Neural progenitor cell (in vitro differentiated cells): ENCODE measurements around the gene THRSP.

Experiments used
- CTCF ChIP-seq: fragments of 200-600 bp; sonication (generic); IDR thresholded peaks from 2 replicates; pipeline ENCODE4 v1.5.1; 2017; ENCODE audit warnings: antibody characterized with exemption, mild to moderate bottlenecking
- EZH2 ChIP-seq: fragments of 200-600 bp; sonication (generic); IDR thresholded peaks from 2 replicates; pipeline ENCODE4 v1.6.1; 2017; ENCODE audit warnings: antibody characterized with exemption, mild to moderate bottlenecking, moderate library complexity
- EZH2phosphoT487 ChIP-seq: fragments of 200-600 bp; sonication (generic); IDR thresholded peaks from 2 replicates; pipeline ENCODE4 v1.6.1; 2017; ENCODE audit warnings: antibody characterized with exemption

DNA sequence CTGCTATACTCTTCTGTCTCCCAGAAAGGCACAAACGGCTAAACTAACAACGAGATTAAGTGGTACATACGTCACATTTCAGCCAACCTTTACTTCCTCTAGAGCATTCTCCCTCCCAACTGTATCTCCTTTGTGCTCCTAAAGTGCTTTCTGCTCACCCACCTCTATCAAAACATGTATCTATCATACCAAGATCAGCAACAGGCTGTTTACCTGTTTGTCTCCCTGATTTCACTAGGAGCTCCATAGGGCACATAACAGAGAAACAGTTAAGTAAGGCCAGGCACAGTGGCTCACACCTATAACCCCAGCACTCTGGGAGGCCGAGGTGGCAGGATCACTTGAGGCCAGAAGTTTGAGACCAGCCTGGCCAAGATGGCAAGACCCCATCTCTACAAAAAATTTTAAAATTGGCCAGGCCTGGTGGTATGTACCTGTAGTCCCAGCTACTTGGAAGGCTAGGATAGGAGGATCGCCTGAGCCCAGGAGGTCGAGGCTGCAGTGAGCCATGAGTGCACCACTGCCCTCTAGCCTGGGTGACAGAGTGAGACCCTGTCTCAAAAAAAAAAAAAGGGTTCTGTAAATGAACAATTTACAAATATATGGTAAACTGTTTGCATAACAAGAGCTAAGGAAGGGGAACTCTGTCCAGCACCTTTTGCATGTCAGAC, 13.2 kb downstream of the THRSP start:
- TF ChIP-seq CTCF (no peak), EZH2 (no peak), EZH2phosphoT487 (no peak)
